GM12878 (cell line): ENCODE results near the gene ODAD4. TPM values are rescaled to one million over a fixed set of nuclear protein-coding genes. Genes with fewer than 3 reads are reported as not detected.
A peak's percentile ranks its signal among the peaks of the same experiment; 100 is the strongest.

Experiments used
- BACH1 ChIP-seq: fragments of 450-650 bp; IDR thresholded peaks from 2 replicates; pipeline ENCODE4 v1.6.1; 2017; ENCODE audit warnings: mild to moderate bottlenecking, borderline replicate concordance
- BMI1 ChIP-seq: fragments of 450-650 bp; IDR thresholded peaks from 2 replicates; pipeline ENCODE4 v1.6.1; 2016; ENCODE audit warnings: mild to moderate bottlenecking, moderate library complexity, borderline replicate concordance
- CHD1 ChIP-seq: IDR thresholded peaks from 2 replicates; pipeline ENCODE4 v1.6.1; 2012; ENCODE audit warnings: low read depth, low read length, improper control_type of control experiment
- CHD2 ChIP-seq: IDR thresholded peaks from 2 replicates; pipeline ENCODE4 v1.6.1; 2011; ENCODE audit warnings: low read depth, low read length, improper control_type of control experiment, borderline replicate concordance
- EED ChIP-seq: sonication (generic); IDR thresholded peaks from 2 replicates; pipeline ENCODE4 v1.6.1; 2016; ENCODE audit warnings: antibody characterized with exemption, low read depth
- EZH2 ChIP-seq: IDR thresholded peaks from 2 replicates; pipeline ENCODE4 v1.6.1; 2012; ENCODE audit warnings: low read depth, mild to moderate bottlenecking, control low read depth, inconsistent platforms, low read length, borderline replicate concordance; ENCODE audit not compliant: control insufficient read depth
- GATAD2B ChIP-seq: fragments of 450-650 bp; conservative IDR thresholded peaks from 2 replicates; pipeline ENCODE4 v1.6.1; 2017; ENCODE audit warnings: low read depth, mild to moderate bottlenecking, moderate library complexity
- IKZF1 ChIP-seq: fragments of 450-650 bp; conservative IDR thresholded peaks from 2 replicates; pipeline ENCODE4 v1.6.1; 2017; ENCODE audit warnings: antibody characterized with exemption, mild to moderate bottlenecking
- IKZF2 ChIP-seq, 2 experiments: fragments of 450-650 bp; IDR thresholded peaks; 2 replicates each; pipeline ENCODE4 v1.6.1; 2017; ENCODE audit warnings: mild to moderate bottlenecking in 2 of 2, moderate library complexity in 2 of 2
- IRF5 ChIP-seq: fragments of 450-650 bp; IDR thresholded peaks from 2 replicates; pipeline ENCODE4 v1.6.1; 2017; ENCODE audit warnings: borderline replicate concordance
- KDM1A ChIP-seq: fragments of 200-600 bp; sonication (generic); IDR thresholded peaks from 2 replicates; pipeline ENCODE4 v1.6.1; 2016; ENCODE audit warnings: borderline replicate concordance
- LARP7 ChIP-seq: fragments of 450-650 bp; IDR thresholded peaks from 2 replicates; pipeline ENCODE4 v1.6.1; 2017; ENCODE audit warnings: mild to moderate bottlenecking
- MAX ChIP-seq: IDR thresholded peaks from 2 replicates; pipeline ENCODE4 v1.6.1; 2012; ENCODE audit warnings: low read depth, low read length, improper control_type of control experiment
- NBN ChIP-seq: fragments of 450-650 bp; IDR thresholded peaks from 2 replicates; pipeline ENCODE4 v1.6.1; 2016
- NFYA ChIP-seq: IDR thresholded peaks from 2 replicates; pipeline ENCODE4 v1.6.1; 2011; ENCODE audit warnings: low read depth, mild to moderate bottlenecking, low read length, improper control_type of control experiment, borderline replicate concordance
- PML ChIP-seq: IDR thresholded peaks from 2 replicates; pipeline ENCODE4 v1.6.1; 2012; ENCODE audit warnings: low read length, inconsistent platforms
- POLR2A ChIP-seq: IDR thresholded peaks from 2 replicates; pipeline ENCODE4 v1.6.1; 2011; ENCODE audit warnings: low read depth, mild to moderate bottlenecking, low read length
- POLR2AphosphoS2 ChIP-seq: IDR thresholded peaks from 2 replicates; pipeline ENCODE4 v1.6.1; 2011; ENCODE audit warnings: low read depth, mild to moderate bottlenecking, low read length, improper control_type of control experiment, moderate library complexity
- RB1 ChIP-seq: fragments of 450-650 bp; formaldehyde crosslinking; IDR thresholded peaks from 2 replicates; pipeline ENCODE4 v1.6.1; 2017; ENCODE audit warnings: mild to moderate bottlenecking, borderline replicate concordance
- RCOR1 ChIP-seq: conservative IDR thresholded peaks from 2 replicates; pipeline ENCODE4 v1.6.1; 2012; ENCODE audit warnings: low read depth, low read length, improper control_type of control experiment
- SIN3A ChIP-seq: IDR thresholded peaks from 2 replicates; pipeline ENCODE4 v1.6.1; 2012; ENCODE audit warnings: low read depth, low read length, improper control_type of control experiment
- SKIL ChIP-seq: fragments of 450-650 bp; IDR thresholded peaks from 2 replicates; pipeline ENCODE4 v1.6.1; 2017; ENCODE audit warnings: mild to moderate bottlenecking, low read depth, inconsistent platforms; ENCODE audit not compliant: poor library complexity, severe bottlenecking
- SMARCA5 ChIP-seq: fragments of 450-650 bp; IDR thresholded peaks from 2 replicates; pipeline ENCODE4 v1.6.1; 2017; ENCODE audit warnings: mild to moderate bottlenecking
- SP1 ChIP-seq: IDR thresholded peaks from one replicate; pipeline ENCODE4 v1.6.1; 2011; ENCODE audit warnings: low read depth, low read length
- SREBF1 ChIP-seq: IDR thresholded peaks from 2 replicates; pipeline ENCODE4 v1.6.1; 2012; ENCODE audit warnings: mild to moderate bottlenecking, low read length
- SREBF2 ChIP-seq: IDR thresholded peaks from 2 replicates; pipeline ENCODE4 v1.6.1; 2012; ENCODE audit warnings: mild to moderate bottlenecking, low read length
- STAT3 ChIP-seq: IDR thresholded peaks from 2 replicates; pipeline ENCODE4 v1.6.1; 2011; ENCODE audit warnings: low read depth, low read length, improper control_type of control experiment
- TAF1 ChIP-seq: IDR thresholded peaks from 2 replicates; pipeline ENCODE4 v1.6.1; 2011; ENCODE audit warnings: mild to moderate bottlenecking, low read depth, low read length, borderline replicate concordance
- TARDBP ChIP-seq: IDR thresholded peaks from 2 replicates; pipeline ENCODE4 v1.6.1; 2016; ENCODE audit warnings: borderline replicate concordance
- TCF3 ChIP-seq: IDR thresholded peaks from 2 replicates; pipeline ENCODE4 v1.6.1; 2012; ENCODE audit warnings: low read depth, mild to moderate bottlenecking, low read length, borderline replicate concordance; ENCODE audit not compliant: insufficient read depth
- ZNF274 ChIP-seq: IDR thresholded peaks from one replicate; pipeline ENCODE4 v1.8.0; 2011; ENCODE audit not compliant: insufficient read length, insufficient read depth
- ZNF622 ChIP-seq: fragments of 450-650 bp; IDR thresholded peaks from 2 replicates; pipeline ENCODE4 v1.6.1; 2017; ENCODE audit warnings: mild to moderate bottlenecking, inconsistent platforms
- polyA plus RNA-seq, 11 experiments: library from polyadenylated mRNA; depleted of rRNA in 4 of 11; unstranded in 6 of 11; stranded (reverse) in 5 of 11; fragments of >200 nt; fragmentation: Nextera tagmentation in 4 of 11; fragmentation: Illumina TruSeq in 1 of 11; extraction: Ambion mirVana in 4 of 11; extraction: Trizol in 1 of 11; gene quantifications; 1 replicate in 1 of 11; 2 replicates in 10 of 11; pipeline versions ENCODE4 v1.2.1 to v1.2.3, GENCODE V29; 2011 to 2016; ENCODE audit warnings: inconsistent platforms in 2 of 11, missing spikeins in 2 of 11, low read depth in 1 of 11
- total RNA-seq, 4 experiments: library from RNA; depleted of rRNA in 3 of 4; stranded (reverse); fragments of >200 nt in 3 of 4; fragmentation: Illumina TruSeq in 1 of 4; extraction: Trizol in 1 of 4; gene quantifications; 2 replicates each; pipeline versions ENCODE4 v1.2.1 to v1.2.3, GENCODE V29; 2013 to 2021

Gene ODAD4
- total and polyA plus RNA-seq, 10 of the 15 experiments (the other 5 are each of a cell fraction or from before 2014, with no cell fraction given) = 0.10 to 0.73 (median 0.35) TPM

- TF ChIP-seq SMARCA5 = 0 out of 2 replicates have a peak, but pooled peaks have one; percentile 13
- TF ChIP-seq KDM1A = no peak
- TF ChIP-seq IRF5 = peak; percentile 11; the same call in 1 of the 2 replicates
- peak; percentile 92 for TF ChIP-seq POLR2A
- TF ChIP-seq IKZF2 (IDR thresholded peaks at IDR 0.05) = 0 out of 4 replicates have a peak, but pooled peaks of 1 of the 2 experiments have one; percentile 11
- TF ChIP-seq RB1 = peak; percentile 91; the same call in 1 of the 2 replicates
- TF ChIP-seq TARDBP = 0 out of 2 replicates have a peak, but pooled peaks have one; percentile 39
- peak; percentile 75 for TF ChIP-seq BACH1
- no peak for TF ChIP-seq ZNF274
- TF ChIP-seq MAX = peak; percentile 84
- TF ChIP-seq SP1 = no peak
- peak; percentile 99 for TF ChIP-seq CHD2
- no peak for TF ChIP-seq CHD1
- TF ChIP-seq GATAD2B = peak; percentile 77
- peak; percentile 63; the same call in 1 of the 2 replicates for TF ChIP-seq SIN3A
- TF ChIP-seq SREBF1 = no peak
- peak; percentile 86 for TF ChIP-seq PML
- TF ChIP-seq LARP7 = peak; percentile 52; the same call in 1 of the 2 replicates
- TF ChIP-seq TCF3 = 0 out of 2 replicates have a peak, but pooled peaks have one; percentile 40
- no peak for TF ChIP-seq NFYA
- TF ChIP-seq EED = no peak
- TF ChIP-seq BMI1 = no peak
- no peak for TF ChIP-seq EZH2
- peak; percentile 78; the same call in 1 of the 2 replicates for TF ChIP-seq POLR2AphosphoS2
- no peak for TF ChIP-seq NBN
- TF ChIP-seq SREBF2 = no peak
- TF ChIP-seq STAT3 = no peak
- peak; percentile 76 for TF ChIP-seq IKZF1
- no peak for TF ChIP-seq SKIL
- no peak for TF ChIP-seq ZNF622
- TF ChIP-seq RCOR1 = peak; percentile 96; the same call in 1 of the 2 replicates
- peak; percentile 61; the same call in 1 of the 2 replicates for TF ChIP-seq TAF1
Measured at GRCh38 chr17:41966463-41967140, 36.2 kb downstream of the ODAD4 start, which contains the start of gene CNP (continued).
